Measurements from ENCODE around the gene CNTNAP2.

Gene CNTNAP2

DNA sequence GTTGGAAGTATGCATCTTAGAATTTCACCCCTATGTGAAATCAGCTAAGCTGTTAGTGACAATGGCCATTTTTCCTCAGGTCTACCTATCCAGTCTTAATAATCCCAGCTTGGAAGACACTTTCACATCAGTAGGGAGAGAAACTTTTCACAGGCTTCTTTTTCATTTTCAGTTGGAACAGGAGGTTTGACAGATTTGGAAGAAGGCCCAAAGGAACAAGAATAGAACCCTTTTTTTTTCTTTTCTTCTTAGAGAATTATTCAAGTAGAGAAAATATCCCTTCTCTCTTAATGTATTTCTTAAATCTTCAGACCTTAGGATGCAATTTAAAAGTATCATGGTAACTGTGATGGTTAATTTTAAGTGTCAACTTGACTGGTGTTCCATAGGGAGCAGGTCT is 2063.5 kb downstream of the CNTNAP2 start:
- no peak overlapping the region for H3K4me2 ChIP-seq (ENCODE audit: low read depth, low read length, poor library complexity, severe bottlenecking)
- no peaks in the 10 kb centered on the region for H3F3A ChIP-seq (ENCODE audit: insufficient read depth)
- H3K4me3 ChIP-seq (ENCODE audit: insufficient read depth, low read length, poor library complexity, severe bottlenecking), result no peak overlapping the region
- H3K9me3 ChIP-seq (ENCODE audit: insufficient read depth, low read length), result no peaks in the 10 kb centered on the region
- H3K36me3 ChIP-seq (ENCODE audit: low read length), result no peaks in the 10 kb centered on the region
- no peaks in the 10 kb centered on the region for H3K79me2 ChIP-seq (ENCODE audit: insufficient read depth, low read length)
- H3K27ac ChIP-seq (ENCODE audit: low read depth, low read length), result no peak overlapping the region
- no peaks in the 10 kb centered on the region for H4K20me1 ChIP-seq (ENCODE audit: low read depth, low read length)
- H3K9ac ChIP-seq (ENCODE audit: low read length), result no peak overlapping the region
- no peak for TF ChIP-seq EZH2phosphoT487 (conservative IDR thresholded peaks at IDR 0.05; ENCODE audit: low read length)
- TF ChIP-seq, protein P1, sequence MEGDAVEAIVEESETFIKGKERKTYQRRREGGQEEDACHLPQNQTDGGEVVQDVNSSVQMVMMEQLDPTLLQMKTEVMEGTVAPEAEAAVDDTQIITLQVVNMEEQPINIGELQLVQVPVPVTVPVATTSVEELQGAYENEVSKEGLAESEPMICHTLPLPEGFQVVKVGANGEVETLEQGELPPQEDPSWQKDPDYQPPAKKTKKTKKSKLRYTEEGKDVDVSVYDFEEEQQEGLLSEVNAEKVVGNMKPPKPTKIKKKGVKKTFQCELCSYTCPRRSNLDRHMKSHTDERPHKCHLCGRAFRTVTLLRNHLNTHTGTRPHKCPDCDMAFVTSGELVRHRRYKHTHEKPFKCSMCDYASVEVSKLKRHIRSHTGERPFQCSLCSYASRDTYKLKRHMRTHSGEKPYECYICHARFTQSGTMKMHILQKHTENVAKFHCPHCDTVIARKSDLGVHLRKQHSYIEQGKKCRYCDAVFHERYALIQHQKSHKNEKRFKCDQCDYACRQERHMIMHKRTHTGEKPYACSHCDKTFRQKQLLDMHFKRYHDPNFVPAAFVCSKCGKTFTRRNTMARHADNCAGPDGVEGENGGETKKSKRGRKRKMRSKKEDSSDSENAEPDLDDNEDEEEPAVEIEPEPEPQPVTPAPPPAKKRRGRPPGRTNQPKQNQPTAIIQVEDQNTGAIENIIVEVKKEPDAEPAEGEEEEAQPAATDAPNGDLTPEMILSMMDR (IDR thresholded peaks at IDR 0.05; ENCODE audit: insufficient read depth, low read length, poor library complexity, severe bottlenecking), result no peak
- no peak overlapping the region for H2AFZ ChIP-seq (ENCODE audit: low read depth, low read length, severe bottlenecking)
- no peaks in the 10 kb centered on the region; the same call in 1 of the 2 replicates for H3K9me2 ChIP-seq (replicated peaks; ENCODE audit: insufficient read depth, low read length)
- H3K27me3 ChIP-seq (ENCODE audit: low read length), result no peaks in the 10 kb centered on the region

DNA sequence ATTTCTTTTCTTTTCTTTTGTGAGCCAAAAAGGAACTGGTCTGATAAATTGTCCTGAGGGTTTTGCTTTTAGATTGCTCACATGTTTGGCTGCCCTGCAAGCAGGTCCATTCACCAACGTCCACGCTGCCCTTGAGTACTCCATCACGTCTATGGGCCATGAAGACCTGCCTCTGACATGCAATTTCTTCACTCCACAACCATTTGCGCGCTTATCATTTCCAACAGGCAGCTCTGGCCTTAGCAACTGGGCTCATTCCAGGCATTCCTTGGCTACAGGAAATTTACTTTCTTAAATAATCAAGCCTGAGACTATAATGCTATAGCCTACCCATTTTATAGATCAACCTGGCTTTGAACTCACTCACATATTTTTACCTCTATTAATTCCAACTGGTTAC is 2065.7 kb downstream of the CNTNAP2 start:
- H3K4me2 ChIP-seq (ENCODE audit: low read depth, low read length, poor library complexity, severe bottlenecking), result no peak overlapping the region
- H3K27me3 ChIP-seq (ENCODE audit: low read length), result no peaks in the 10 kb centered on the region
- H3K36me3 ChIP-seq (ENCODE audit: low read length), result no peaks in the 10 kb centered on the region
- H3K9ac ChIP-seq (ENCODE audit: low read length), result no peak overlapping the region
- no peaks in the 10 kb centered on the region for H3K9me3 ChIP-seq (ENCODE audit: insufficient read depth, low read length)
- no peaks in the 10 kb centered on the region for H4K20me1 ChIP-seq (ENCODE audit: low read depth, low read length)
- no peaks in the 10 kb centered on the region for H3K79me2 ChIP-seq (ENCODE audit: insufficient read depth, low read length)
- H3K9me2 ChIP-seq (replicated peaks; ENCODE audit: insufficient read depth, low read length), result no peaks in the 10 kb centered on the region
- TF ChIP-seq EZH2phosphoT487 (conservative IDR thresholded peaks at IDR 0.05; ENCODE audit: low read length), result no peak
- TF ChIP-seq, protein P1 (IDR thresholded peaks at IDR 0.05; ENCODE audit: insufficient read depth, low read length, poor library complexity, severe bottlenecking), result no peak
- H3K4me3 ChIP-seq (ENCODE audit: insufficient read depth, low read length, poor library complexity, severe bottlenecking), result no peak overlapping the region
- no peak overlapping the region for H3K27ac ChIP-seq (ENCODE audit: low read depth, low read length)
- H3F3A ChIP-seq (ENCODE audit: insufficient read depth), result no peaks in the 10 kb centered on the region
- H2AFZ ChIP-seq (ENCODE audit: low read depth, low read length, severe bottlenecking), result no peak overlapping the region

DNA sequence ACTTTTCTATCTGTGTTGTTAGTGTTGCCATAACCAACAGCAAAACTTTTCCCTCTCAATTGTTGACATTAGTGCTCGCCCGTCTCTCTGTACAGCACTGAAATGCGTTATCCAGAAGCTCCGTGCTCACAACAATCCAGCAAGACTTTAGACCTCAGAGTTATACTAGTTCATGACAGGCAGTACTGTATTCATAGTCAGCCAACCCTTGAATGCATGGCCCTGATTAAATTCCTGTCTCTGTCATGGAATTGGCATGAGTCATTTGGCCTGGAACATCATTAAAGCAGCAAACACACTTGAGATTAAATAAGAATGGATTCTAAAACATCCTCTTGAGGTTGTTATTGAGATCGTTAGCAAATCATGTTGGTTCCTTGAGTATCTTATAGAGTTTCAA is 2068.4 kb downstream of the CNTNAP2 start:
- no peak overlapping the region for H3K4me3 ChIP-seq (ENCODE audit: insufficient read depth, low read length, poor library complexity, severe bottlenecking)
- H3K9me3 ChIP-seq (ENCODE audit: insufficient read depth, low read length), result no peaks in the 10 kb centered on the region
- no peaks in the 10 kb centered on the region for H3K9me2 ChIP-seq (replicated peaks; ENCODE audit: insufficient read depth, low read length)
- H3K79me2 ChIP-seq (ENCODE audit: insufficient read depth, low read length), result no peaks in the 10 kb centered on the region
- no peaks in the 10 kb centered on the region for H3K27me3 ChIP-seq (ENCODE audit: low read length)
- no peaks in the 10 kb centered on the region for H3F3A ChIP-seq (ENCODE audit: insufficient read depth)
- H3K27ac ChIP-seq (ENCODE audit: low read depth, low read length), result no peak overlapping the region
- no peak overlapping the region for H3K4me2 ChIP-seq (ENCODE audit: low read depth, low read length, poor library complexity, severe bottlenecking)
- no peaks in the 10 kb centered on the region for H3K36me3 ChIP-seq (ENCODE audit: low read length)
- TF ChIP-seq EZH2phosphoT487 (conservative IDR thresholded peaks at IDR 0.05; ENCODE audit: low read length), result no peak
- TF ChIP-seq, protein P1 (IDR thresholded peaks at IDR 0.05; ENCODE audit: insufficient read depth, low read length, poor library complexity, severe bottlenecking), result no peak
- no peaks in the 10 kb centered on the region for H4K20me1 ChIP-seq (ENCODE audit: low read depth, low read length)
- no peak overlapping the region for H3K9ac ChIP-seq (ENCODE audit: low read length)
- H2AFZ ChIP-seq (ENCODE audit: low read depth, low read length, severe bottlenecking), result no peak overlapping the region
